Muscle layer of duodenum (tissue), 2 donors: ENCODE measurements around the gene KRTAP5-4.
"Not testable (repeated sequence)": the region's sequence is repeated elsewhere in the genome, so short reads cannot be mapped to it uniquely, and the experiment has no call there.

ENCODE experiments used
- H3K27ac ChIP-seq: one replicate; pipeline ENCODE4 v1.7.0; 2013; ENCODE audit warnings: mild to moderate bottlenecking, low read length
- H3K27me3 ChIP-seq: one replicate; pipeline ENCODE4 v1.7.0; 2013; ENCODE audit warnings: low read depth, mild to moderate bottlenecking, control low read depth, low read length
- H3K36me3 ChIP-seq, 2 donors: one replicate each; pipeline ENCODE4 v1.7.0; 2013; ENCODE audit warnings: low read length in 2 of 2, control low read depth in 1 of 2, mild to moderate bottlenecking in 1 of 2; ENCODE audit not compliant: insufficient read depth in 2 of 2, control insufficient read depth in 1 of 2
- H3K4me1 ChIP-seq, 2 donors: one replicate each; pipeline ENCODE4 v1.7.0; 2013; ENCODE audit warnings: low read length in 2 of 2, mild to moderate bottlenecking in 2 of 2, control low read depth in 1 of 2, moderate library complexity in 1 of 2; ENCODE audit not compliant: insufficient read depth in 2 of 2, control insufficient read depth in 1 of 2
- H3K4me3 ChIP-seq, 2 donors: one replicate each; pipeline ENCODE4 v1.7.0; 2013; ENCODE audit warnings: low read length in 2 of 2, low read depth in 1 of 2, mild to moderate bottlenecking in 1 of 2
- H3K9me3 ChIP-seq, 2 donors: one replicate each; pipeline ENCODE4 v1.7.0; 2013; ENCODE audit warnings: low read length in 2 of 2, control low read depth in 1 of 2, mild to moderate bottlenecking in 1 of 2; ENCODE audit not compliant: control insufficient read depth in 1 of 2
- donor health status: healthy.

The KRTAP5-4 gene

DNA sequence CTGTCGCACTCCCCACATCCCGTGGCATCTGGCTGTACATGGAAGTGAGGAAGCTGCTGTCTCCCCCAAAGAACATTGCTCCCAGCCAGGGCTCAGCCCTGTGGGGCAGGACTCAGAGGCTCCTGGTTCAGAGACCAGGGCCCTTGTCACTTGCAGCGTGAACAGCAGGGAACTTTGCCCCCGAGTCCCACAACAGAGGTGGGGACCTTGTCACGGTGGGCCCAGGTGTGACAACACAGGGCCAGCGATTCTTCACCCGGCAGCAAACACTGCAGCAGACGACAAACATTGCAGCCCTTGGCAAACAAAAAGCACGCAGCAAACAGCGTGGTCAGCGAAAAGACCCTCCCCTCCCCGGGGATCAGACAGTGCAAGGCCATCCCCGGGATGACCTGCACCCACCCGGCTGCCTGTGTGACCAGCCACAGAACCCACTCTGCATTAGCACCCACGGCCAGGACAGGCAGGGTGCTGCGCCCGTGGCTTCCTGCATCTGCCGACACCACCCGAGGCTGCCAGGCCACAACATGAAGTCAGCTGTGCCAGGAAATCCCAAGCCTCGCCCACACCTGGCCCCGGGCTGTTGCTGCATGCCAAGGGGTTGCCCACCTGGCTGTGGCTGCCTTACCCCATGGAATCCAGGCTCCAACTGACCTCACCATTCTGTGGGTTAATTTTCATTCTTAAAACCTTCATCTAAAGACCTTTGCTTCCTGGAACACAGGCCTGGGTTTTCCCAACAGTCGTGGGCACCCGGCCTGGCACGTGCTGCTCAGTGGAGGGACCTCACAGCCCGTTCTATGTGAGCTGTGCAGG, 39.7 kb upstream of the KRTAP5-4 start:
- H3K27ac ChIP-seq, H3K9me3 ChIP-seq, H3K4me3 ChIP-seq, H3K36me3 ChIP-seq, H3K27me3 ChIP-seq, H3K4me1 ChIP-seq: not testable (repeated sequence)

DNA sequence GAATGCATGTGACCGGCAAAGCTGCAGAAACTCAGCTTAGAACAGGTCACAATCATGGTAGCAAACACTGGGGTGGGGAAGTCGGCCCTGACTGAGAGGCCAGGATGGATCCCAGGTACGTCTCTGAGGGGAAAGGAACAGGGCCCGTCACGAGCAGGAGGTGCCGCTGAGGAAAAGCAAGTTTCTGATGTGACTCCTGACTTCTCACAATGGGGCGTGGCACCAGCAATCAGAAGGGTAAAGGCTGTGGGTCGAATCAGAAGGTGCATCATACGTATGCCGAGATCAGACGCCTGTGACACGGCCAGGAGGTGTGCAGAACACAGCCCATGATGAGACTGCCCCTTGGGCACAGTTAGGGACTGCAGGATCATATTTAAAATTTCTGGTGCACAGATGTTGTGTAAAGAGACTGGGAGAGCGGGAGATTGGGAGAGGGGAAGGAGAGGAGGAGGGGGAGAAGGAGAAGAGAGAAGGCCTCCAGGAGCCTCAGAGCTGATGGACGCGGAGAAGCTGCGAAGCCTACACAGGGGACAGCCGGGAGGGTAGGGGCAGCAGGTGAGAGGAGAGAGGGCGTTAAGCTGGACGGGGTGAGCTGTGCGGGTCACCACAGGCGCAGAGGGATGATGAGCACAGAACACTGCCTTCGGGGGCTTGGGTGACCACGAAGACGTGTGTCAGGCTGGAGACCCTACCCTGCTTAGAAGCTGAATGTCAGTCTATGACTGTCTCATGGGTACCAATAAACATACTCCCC, 38.4 kb upstream of the KRTAP5-4 start:
- Histone ChIP-seq H3K27me3 (no peaks in the 10 kb centered on the region), H3K36me3 (no peaks in the 10 kb centered on the region), H3K4me3 (no peak overlapping the region), H3K4me1 (no peaks in the 10 kb centered on the region), H3K9me3 (no peaks in the 10 kb centered on the region), H3K27ac (no peak overlapping the region)

DNA sequence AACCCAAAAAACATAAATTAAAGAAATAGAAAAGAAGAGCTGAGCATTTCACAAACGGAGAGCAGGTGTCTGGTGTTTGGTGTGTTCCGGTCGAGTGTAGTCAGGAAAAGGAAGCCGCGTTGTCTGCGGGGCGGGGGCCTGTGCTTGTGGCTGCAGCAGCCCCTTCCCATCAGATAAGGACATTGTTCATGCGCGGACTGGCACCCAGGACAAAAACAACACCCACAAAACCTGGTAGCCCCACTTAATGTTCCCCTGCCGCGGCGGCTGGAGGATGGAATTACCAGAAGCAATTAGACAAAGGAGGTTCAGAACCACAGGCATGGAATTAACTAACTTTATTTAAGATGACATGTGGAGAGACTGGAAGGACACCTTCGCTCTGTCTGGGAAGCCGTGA, 37.6 kb upstream of the KRTAP5-4 start:
- Histone ChIP-seq H3K27ac (no peak overlapping the region), H3K9me3 (no peaks in the 10 kb centered on the region), H3K4me1 (no peaks in the 10 kb centered on the region), H3K27me3 (no peaks in the 10 kb centered on the region), H3K36me3 (no peaks in the 10 kb centered on the region), H3K4me3 (no peak overlapping the region)

DNA sequence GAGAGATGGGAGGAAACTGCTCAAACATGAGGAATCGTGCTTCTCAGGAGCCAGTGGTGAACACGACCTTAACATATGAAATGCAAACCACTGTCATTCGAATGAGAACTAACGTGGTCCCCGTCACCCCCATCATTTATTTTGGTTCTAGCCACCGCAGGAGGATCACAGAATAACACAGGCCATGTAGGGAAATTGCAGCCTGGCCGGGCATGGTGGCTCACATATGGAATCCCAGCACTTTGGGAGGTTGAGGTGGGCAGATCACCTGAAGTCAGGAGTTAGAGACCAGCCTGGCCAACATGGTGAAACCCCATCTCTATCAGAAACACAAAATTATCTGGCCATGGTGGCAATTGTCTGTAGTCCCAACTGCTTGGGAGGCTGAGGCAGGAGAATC, 34.7 kb upstream of the KRTAP5-4 start:
- no peaks in the 10 kb centered on the region for H3K9me3 ChIP-seq

DNA sequence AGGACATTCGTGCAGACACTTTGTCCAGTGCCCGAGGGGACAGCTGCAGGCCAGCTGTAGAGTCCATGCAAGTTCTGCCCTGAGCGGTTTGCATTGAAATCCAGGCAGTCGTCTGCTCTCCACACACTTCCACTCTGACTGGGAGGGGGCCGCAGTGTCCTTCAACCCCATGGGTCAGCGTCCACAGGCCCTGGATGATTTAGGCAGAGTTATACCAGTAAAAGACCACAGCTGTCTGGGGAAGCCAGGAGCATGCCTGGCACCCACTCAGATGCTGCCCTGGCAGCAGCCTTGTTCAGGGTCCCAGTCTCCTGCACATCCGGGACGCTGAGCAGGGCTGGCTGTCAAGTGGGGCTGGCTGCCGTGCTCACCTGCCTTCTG, 34.1 kb upstream of the KRTAP5-4 start:
- no peaks in the 10 kb centered on the region for H3K36me3 ChIP-seq
- H3K27ac ChIP-seq = no peak overlapping the region
- no peaks in the 10 kb centered on the region for H3K27me3 ChIP-seq
- H3K4me3 ChIP-seq = no peak overlapping the region
- peaks cover 0 to 6% of the 10 kb centered on the region in 2 donors for H3K4me1 ChIP-seq
- no peaks in the 10 kb centered on the region for H3K9me3 ChIP-seq

More for the DNA sequence above, 34.7 kb upstream of the KRTAP5-4 start:
- H3K4me1 ChIP-seq = peaks cover 0 to 6% of the 10 kb centered on the region in 2 donors
- H3K27me3 ChIP-seq = no peaks in the 10 kb centered on the region
- no peak overlapping the region for H3K4me3 ChIP-seq
- H3K27ac ChIP-seq = no peak overlapping the region
- H3K36me3 ChIP-seq = no peaks in the 10 kb centered on the region

DNA sequence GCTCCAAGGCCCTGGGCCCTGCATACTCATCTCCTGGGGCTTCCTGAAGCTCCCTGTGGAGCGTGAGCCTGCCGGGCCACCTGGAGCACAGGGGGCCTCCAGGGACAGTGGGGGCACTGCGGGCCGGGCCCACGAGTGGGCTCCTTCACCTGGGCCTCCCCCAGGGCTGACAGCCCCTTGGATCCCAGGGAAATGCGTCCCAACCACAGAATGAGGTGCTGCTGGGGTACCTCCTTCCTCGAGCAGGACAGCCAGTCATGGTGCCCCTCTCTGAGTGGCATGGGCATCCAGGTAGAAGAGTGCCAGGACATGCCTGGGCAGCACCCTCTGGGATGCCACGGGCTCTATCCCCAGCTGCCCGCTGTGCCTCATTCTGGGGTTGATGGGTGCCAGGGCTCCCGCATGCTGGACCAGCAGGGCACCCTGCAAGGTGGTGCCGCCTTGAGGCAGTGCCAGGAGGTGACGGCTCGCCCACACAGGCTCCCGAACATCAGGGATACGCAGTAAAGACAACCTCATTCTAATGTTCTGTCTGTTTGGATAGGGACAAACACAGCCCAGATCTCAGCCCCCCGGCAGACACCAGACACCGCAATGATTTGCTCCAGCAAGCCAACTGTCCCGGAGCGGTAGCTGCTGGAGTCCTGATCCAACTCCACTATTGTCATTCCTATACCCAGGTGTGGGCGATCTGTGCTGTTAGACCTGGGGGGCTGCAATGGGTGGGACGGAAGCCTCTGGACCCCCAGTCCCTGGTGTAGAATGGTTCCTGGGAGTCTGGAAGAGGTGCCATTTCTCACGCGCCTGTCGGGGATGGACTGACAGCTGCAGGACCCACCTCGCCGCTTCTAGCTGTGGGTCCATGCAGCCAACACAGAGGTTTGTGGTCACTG, 33.5 kb upstream of the KRTAP5-4 start:
- Histone ChIP-seq H3K27me3 (no peaks in the 10 kb centered on the region), H3K27ac (no peak overlapping the region), H3K9me3 (no peaks in the 10 kb centered on the region), H3K4me3 (no peak overlapping the region), H3K36me3 (no peaks in the 10 kb centered on the region), H3K4me1 (peaks cover 0 to 6% of the 10 kb centered on the region in 2 donors)

DNA sequence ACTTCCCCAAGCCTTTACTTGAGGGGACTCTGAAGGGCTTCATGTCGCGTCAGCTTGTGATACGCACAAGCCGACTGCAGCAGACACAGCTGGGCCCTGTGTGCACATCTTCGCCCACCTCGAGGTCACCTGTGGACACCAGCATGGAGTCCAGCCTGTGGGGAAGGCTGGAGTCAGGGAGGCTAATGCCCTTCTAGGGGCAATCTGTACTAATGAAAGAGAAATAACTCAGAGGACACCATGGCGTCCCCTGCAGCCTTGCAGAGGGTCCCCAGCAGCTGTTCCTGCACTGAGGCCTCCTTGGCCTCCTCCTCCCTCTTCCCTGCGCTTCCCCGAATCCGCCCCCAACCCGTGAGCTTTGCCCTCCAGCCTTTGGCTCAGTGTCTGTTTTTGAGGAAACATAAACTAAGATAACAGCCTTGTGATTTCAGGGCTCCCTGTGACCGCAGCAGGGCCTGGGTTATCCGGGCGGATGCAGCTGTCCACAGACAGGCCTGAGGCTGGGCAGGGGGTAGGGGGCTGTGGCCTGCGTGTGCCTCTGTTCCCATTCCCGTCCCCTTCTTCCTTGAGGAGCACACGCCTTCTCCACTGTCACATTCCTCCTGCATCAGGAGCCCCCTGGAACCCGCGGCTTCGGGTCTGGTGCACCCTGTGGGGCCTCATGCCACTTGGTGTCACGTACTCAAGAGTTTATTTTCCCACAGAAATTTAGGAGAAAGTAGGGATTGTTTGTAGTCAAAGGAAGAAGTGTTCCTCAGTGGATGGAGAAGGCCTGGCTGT, 32.6 kb upstream of the KRTAP5-4 start:
- no peak overlapping the region for H3K4me3 ChIP-seq
- peaks cover 0 to 6% of the 10 kb centered on the region in 2 donors for H3K4me1 ChIP-seq
- H3K9me3 ChIP-seq = no peaks in the 10 kb centered on the region
- no peaks in the 10 kb centered on the region for H3K36me3 ChIP-seq
- no peak overlapping the region for H3K27ac ChIP-seq
- no peaks in the 10 kb centered on the region for H3K27me3 ChIP-seq

DNA sequence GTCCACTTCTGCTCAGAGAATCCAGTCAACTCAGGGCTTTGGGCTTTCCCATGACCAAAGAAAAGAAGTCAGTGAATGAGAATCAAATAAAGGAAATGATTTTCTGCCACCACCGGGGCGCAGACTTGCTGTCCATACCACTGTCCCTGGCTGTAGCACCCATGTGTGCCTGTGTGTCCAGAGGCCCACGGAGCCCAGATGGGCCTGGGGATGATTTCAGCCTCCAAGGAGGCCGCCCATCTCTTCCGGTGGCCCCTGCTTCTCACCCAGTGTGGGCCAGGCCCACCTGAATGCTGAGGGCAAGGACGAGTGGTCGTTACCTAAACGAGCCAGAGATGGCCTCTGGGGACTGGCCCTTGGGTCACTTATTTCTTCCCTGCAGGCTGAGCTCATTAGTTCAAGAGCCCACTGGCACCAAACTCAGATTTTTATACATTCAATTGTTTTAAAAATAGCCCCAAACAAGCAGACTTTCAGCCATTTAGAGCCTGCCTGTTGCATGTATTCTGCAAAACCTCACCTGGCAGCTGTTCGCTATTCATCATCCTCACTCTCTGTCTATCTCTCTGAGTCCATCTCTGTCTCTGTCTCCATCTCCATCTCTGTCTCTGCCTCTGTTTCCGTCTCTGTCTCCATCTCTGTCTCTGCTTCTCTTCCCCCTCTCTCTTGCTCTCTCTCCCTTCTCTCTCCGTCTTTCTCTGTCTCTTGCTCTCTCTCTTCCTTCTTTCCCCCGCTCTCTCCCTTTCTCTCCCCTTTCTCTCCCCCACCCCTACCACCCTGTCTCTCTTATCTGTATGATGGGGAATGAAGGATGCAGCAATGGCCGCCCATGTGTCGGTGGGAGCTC, 31.8 kb upstream of the KRTAP5-4 start:
- no peaks in the 10 kb centered on the region for H3K9me3 ChIP-seq
- no peaks in the 10 kb centered on the region for H3K36me3 ChIP-seq
- H3K4me3 ChIP-seq = no peak overlapping the region
- no peak overlapping the region for H3K27ac ChIP-seq
- H3K27me3 ChIP-seq = no peaks in the 10 kb centered on the region
- H3K4me1 ChIP-seq = peaks cover 0 to 6% of the 10 kb centered on the region in 2 donors

DNA sequence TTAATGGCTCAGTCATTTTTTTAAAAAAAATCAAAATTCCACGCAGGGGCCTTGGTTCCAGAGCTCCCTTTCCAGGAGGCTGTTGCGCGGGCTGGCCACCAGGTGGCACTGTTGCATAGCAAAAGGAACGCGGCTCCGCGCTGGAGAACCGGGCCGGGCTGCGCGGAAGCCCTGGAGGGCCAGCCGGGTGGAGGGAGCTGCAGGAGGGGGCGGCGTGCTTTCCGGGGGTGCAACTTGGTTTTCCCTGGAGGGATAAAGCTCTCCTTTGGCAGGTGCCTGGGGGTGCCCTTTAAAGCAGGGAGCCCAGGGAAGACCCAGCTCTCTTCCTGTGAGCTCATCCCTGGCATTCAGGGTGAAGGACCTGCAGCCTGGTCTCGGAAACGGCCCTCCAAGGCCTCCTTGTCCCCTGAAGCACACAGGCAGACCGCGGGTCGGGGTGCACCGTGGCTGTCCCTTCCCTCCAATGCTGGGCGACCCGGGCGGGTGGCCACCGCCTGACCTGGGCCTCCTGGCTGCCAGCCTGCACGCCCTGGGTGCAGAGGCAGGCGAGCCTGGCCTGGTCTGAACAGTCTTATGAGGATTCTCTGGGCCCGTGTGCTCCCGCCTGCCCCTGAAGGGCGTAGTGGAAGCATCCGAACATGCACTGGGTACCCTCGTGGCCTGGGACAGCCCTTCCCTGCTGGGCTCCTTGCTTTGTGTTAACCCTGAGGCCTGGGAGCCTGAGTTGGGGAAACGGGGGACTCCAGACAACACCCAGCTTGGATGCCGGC, 31.0 kb upstream of the KRTAP5-4 start:
- H3K27ac ChIP-seq = no peak overlapping the region
- no peaks in the 10 kb centered on the region for H3K36me3 ChIP-seq
- H3K4me3 ChIP-seq = no peak overlapping the region
- H3K9me3 ChIP-seq = no peaks in the 10 kb centered on the region
- no peaks in the 10 kb centered on the region for H3K27me3 ChIP-seq
- H3K4me1 ChIP-seq = peaks cover 0 to 6% of the 10 kb centered on the region in 2 donors

DNA sequence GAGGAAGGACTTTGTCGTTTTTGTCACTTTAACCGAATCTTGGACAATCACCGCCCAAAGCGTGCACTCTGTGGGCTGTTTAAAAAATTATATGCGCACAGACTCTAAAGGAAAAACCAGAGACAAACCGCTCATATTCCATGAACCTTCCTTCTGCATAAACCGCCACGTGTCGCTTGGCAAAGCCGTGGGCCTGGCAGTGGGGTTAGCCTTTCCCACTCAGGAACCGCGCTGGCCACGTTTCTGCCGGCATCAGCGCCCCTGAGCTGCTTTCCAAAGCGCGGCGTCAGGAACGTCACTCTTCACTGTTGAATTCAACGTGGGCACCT, 30.5 kb upstream of the KRTAP5-4 start:
- Histone ChIP-seq H3K27ac (no peak overlapping the region), H3K36me3 (no peaks in the 10 kb centered on the region), H3K4me3 (no peak overlapping the region), H3K4me1 (peaks cover 0 to 6% of the 10 kb centered on the region in 2 donors), H3K9me3 (no peaks in the 10 kb centered on the region), H3K27me3 (no peaks in the 10 kb centered on the region)
